ENCODE data around the gene TIE1. TPM values are rescaled to one million over a fixed set of nuclear protein-coding genes. Genes with fewer than 3 reads are reported as not detected.
A peak's percentile ranks its signal among the peaks of the same experiment; 100 is the strongest.

Gene TIE1
- total RNA-seq, 2 donors from 2014 or later = 0.61 TPM; not detected in 1

- H3K4me3 Mint-ChIP-seq = no peak overlapping the region
- H3K27ac Mint-ChIP-seq = no peak overlapping the region
- no peaks in the 10 kb centered on the region for H3K36me3 Mint-ChIP-seq (ENCODE audit: low read depth)
- peaks cover 5% of the 10 kb centered on the region for H3K4me1 Mint-ChIP-seq
- ATAC-seq (replicated peaks) = no peak
- H3K9me3 Mint-ChIP-seq = no peaks in the 10 kb centered on the region
- H3K27me3 Mint-ChIP-seq = no peaks in the 10 kb centered on the region
Observed at GRCh38 chr1:43344267-43344850, 43.6 kb downstream of the TIE1 start.

DNA sequence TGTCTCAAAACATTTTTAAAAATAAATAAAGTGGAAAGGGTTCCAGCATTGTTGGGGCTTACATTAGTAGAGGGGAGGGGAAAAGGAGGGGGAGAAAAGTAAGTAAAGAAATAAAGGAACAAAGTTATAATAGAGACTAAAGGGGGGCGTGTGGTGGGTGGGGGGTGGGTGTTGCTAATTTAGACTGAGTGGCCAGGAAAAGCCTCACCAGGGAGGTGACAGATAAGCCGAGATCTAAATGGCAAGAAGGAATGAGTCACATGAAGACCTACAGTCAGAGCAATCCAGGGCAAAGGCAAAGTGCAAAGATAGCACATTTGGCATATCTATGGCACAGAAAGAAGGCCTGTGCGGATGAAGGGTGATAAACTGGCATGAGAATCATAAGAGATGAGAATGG, 44.3 kb downstream of the TIE1 start:
- no peaks in the 10 kb centered on the region for H3K36me3 Mint-ChIP-seq (ENCODE audit: low read depth)
- peak overlapping the region; percentile 18 for H3K27ac Mint-ChIP-seq
- ATAC-seq (replicated peaks) = no peak
- no peaks in the 10 kb centered on the region for H3K27me3 Mint-ChIP-seq
- H3K4me1 Mint-ChIP-seq = peaks cover 11% of the 10 kb centered on the region
- H3K4me3 Mint-ChIP-seq = no peak overlapping the region
- no peaks in the 10 kb centered on the region for H3K9me3 Mint-ChIP-seq

- H3K4me1 Mint-ChIP-seq = peaks cover 11% of the 10 kb centered on the region
- H3K4me3 Mint-ChIP-seq = no peak overlapping the region
- ATAC-seq (replicated peaks) = no peak
- H3K27me3 Mint-ChIP-seq = no peaks in the 10 kb centered on the region
- no peaks in the 10 kb centered on the region for H3K9me3 Mint-ChIP-seq
- no peak overlapping the region for H3K27ac Mint-ChIP-seq
- no peaks in the 10 kb centered on the region for H3K36me3 Mint-ChIP-seq (ENCODE audit: low read depth)
Observed at GRCh38 chr1:43346636-43347035, 45.9 kb downstream of the TIE1 start.

DNA sequence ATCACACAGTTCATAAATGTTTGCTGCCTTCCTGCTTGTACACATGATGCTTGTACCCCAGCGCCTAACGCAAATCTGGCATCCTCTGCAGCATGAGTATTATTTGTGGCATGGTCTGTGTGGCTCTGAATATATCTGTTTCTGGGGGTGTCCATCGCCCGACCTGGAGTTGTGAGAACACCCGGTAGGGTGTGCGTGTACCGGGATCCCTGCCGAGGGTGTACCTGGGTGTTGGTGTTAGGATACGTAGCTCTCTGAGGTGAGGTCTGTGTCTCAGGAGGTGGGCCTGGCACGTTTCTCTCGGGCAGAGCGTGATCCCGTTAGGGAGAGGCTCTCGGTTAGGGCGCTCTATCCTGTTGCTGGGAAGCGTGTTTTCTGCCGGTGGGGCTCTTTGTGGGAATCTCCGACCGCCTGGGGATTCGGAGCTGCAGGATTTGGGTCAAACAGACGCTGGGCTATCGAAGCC, 47.6 kb downstream of the TIE1 start:
- H3K36me3 Mint-ChIP-seq (ENCODE audit: low read depth) = no peaks in the 10 kb centered on the region
- ATAC-seq (replicated peaks) = no peak
- peaks cover 11% of the 10 kb centered on the region for H3K4me1 Mint-ChIP-seq
- H3K27ac Mint-ChIP-seq = no peak overlapping the region
- no peaks in the 10 kb centered on the region for H3K9me3 Mint-ChIP-seq
- H3K27me3 Mint-ChIP-seq = no peaks in the 10 kb centered on the region
- peak overlapping the region; percentile 74 for H3K4me3 Mint-ChIP-seq

- peak overlapping the region; percentile 74 for H3K4me3 Mint-ChIP-seq
- peak; percentile 89 for ATAC-seq (replicated peaks)
- peak overlapping the region; percentile 85 for H3K27ac Mint-ChIP-seq
- H3K36me3 Mint-ChIP-seq (ENCODE audit: low read depth) = no peaks in the 10 kb centered on the region
- H3K27me3 Mint-ChIP-seq = no peaks in the 10 kb centered on the region
- H3K4me1 Mint-ChIP-seq = peaks cover 11% of the 10 kb centered on the region
- no peaks in the 10 kb centered on the region for H3K9me3 Mint-ChIP-seq
Observed at GRCh38 chr1:43348809-43349593, 48.2 kb downstream of the TIE1 start.

GRCh38 chr1:43349594-43350306, 49.0 kb downstream of the TIE1 start:
- H3K4me1 Mint-ChIP-seq = peaks cover 11% of the 10 kb centered on the region
- H3K27ac Mint-ChIP-seq = peak overlapping the region; percentile 85
- H3K4me3 Mint-ChIP-seq = peak overlapping the region; percentile 74
- no peak for ATAC-seq (replicated peaks)
- no peaks in the 10 kb centered on the region for H3K36me3 Mint-ChIP-seq (ENCODE audit: low read depth)
- no peaks in the 10 kb centered on the region for H3K27me3 Mint-ChIP-seq
- H3K9me3 Mint-ChIP-seq = no peaks in the 10 kb centered on the region

DNA sequence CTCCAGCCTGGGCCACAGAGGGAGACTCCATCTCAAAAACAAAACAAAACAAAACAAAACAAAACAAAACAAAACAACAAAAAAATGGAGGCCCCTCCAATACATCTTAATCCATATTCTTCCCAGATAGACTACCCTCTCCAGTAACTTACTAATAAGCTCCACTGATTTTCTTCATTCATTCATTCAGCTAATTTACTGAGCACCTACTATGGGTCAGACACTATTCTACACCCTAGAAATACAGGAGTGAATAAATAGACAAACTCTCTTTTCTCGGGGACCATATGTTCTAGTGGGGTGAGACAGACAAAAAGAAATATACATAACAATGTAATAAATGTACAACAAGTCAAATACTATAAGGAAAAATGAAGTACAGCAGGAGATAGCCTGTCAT, 50.2 kb downstream of the TIE1 start:
- Mint-ChIP-seq H3K4me1 (peaks cover 7% of the 10 kb centered on the region), H3K27me3 (no peaks in the 10 kb centered on the region), H3K9me3 (no peaks in the 10 kb centered on the region), H3K4me3 (no peak overlapping the region), H3K27ac (peak overlapping the region; percentile 39), H3K36me3 (ENCODE audit: low read depth) (no peaks in the 10 kb centered on the region)
- no peak for ATAC-seq (replicated peaks)

- Mint-ChIP-seq H3K4me3 (no peak overlapping the region), H3K9me3 (no peaks in the 10 kb centered on the region), H3K27ac (peak overlapping the region; percentile 39), H3K36me3 (ENCODE audit: low read depth) (no peaks in the 10 kb centered on the region), H3K4me1 (peaks cover 7% of the 10 kb centered on the region), H3K27me3 (no peaks in the 10 kb centered on the region)
- no peak for ATAC-seq (replicated peaks)
Observed at GRCh38 chr1:43351421-43352350, 50.9 kb downstream of the TIE1 start.

GRCh38 chr1:43352351-43352705, 51.5 kb downstream of the TIE1 start:
- Mint-ChIP-seq H3K4me1 (peaks cover 7% of the 10 kb centered on the region), H3K4me3 (no peak overlapping the region), H3K9me3 (no peaks in the 10 kb centered on the region), H3K27me3 (no peaks in the 10 kb centered on the region), H3K27ac (peak overlapping the region; percentile 7), H3K36me3 (ENCODE audit: low read depth) (no peaks in the 10 kb centered on the region)
- no peak for ATAC-seq (replicated peaks)

DNA sequence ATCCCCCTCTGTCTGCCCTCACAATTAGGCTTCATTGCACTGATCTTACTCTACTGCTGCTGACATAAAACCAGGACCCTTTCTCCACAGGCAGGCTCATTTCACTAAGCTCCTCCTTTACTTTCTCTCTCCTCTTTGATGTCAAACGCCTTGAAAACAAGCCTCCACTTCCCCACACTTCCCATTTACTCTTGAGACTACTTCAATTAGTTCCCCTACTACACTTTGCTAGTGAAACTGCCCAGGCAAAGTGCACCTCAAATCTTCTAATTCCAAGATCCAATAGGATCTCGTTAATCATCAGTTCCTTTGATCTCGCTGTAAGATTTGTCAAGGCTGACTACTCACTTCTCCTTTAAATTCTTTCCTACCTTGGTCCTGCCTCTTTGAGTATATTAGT, 52.1 kb downstream of the TIE1 start:
- ATAC-seq (replicated peaks) = no peak
- H3K4me3 Mint-ChIP-seq = no peak overlapping the region
- no peaks in the 10 kb centered on the region for H3K9me3 Mint-ChIP-seq
- H3K36me3 Mint-ChIP-seq (ENCODE audit: low read depth) = no peaks in the 10 kb centered on the region
- peak overlapping the region; percentile 7 for H3K27ac Mint-ChIP-seq
- no peaks in the 10 kb centered on the region for H3K27me3 Mint-ChIP-seq
- peaks cover 7% of the 10 kb centered on the region for H3K4me1 Mint-ChIP-seq

DNA sequence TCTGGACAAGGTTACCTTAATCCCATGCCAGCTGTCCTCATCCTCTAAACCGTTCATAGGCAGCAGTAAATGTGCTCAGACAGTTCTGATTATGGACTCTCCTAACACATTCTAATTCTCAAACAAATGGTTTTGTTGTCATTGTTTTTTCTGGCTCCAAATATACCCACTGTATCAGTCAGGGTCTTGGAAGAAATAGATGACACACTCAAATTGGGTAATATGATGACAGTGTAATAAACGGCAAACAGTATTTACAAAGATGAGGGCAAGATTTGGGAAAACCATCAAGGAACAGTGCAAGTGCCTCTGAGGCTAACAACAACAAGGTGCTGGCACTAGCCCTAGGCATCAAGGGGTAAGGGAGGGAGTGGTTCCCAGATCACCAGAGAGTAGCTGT, 53.7 kb downstream of the TIE1 start:
- H3K4me1 Mint-ChIP-seq = peaks cover 5% of the 10 kb centered on the region
- no peak for ATAC-seq (replicated peaks)

GRCh38 chr1:43354936-43355335, 54.2 kb downstream of the TIE1 start:
- H3K4me3 Mint-ChIP-seq = no peak overlapping the region
- H3K9me3 Mint-ChIP-seq = no peaks in the 10 kb centered on the region
- H3K27me3 Mint-ChIP-seq = no peaks in the 10 kb centered on the region
- no peak overlapping the region for H3K27ac Mint-ChIP-seq
- peaks cover 4% of the 10 kb centered on the region for H3K4me1 Mint-ChIP-seq
- no peak for ATAC-seq (replicated peaks)
- H3K36me3 Mint-ChIP-seq (ENCODE audit: low read depth) = peaks cover 7% of the 10 kb centered on the region

More for the DNA sequence above, 53.7 kb downstream of the TIE1 start:
- Mint-ChIP-seq H3K27me3 (no peaks in the 10 kb centered on the region), H3K36me3 (ENCODE audit: low read depth) (peaks cover 2% of the 10 kb centered on the region), H3K4me3 (no peak overlapping the region), H3K27ac (no peak overlapping the region), H3K9me3 (no peaks in the 10 kb centered on the region)

DNA sequence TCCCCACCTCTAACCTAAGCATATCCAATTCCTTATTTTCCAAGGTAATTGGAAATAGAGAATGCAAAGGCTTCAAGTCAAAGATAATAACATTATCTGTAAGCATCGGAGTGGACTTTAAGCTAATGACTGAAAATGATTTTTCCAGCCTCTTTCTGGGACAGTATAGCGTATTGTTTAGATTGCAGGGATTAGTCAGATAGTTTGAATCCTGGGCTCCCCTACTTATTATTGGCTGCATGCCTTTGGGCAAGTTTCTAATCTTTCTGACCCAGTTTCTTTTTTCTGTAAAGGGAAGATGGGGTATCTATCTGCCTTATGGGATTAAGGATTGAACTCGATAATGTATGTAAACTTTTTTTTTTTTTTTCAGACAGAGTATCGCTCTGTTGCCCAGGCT, 56.5 kb downstream of the TIE1 start:
- Mint-ChIP-seq H3K27me3 (no peaks in the 10 kb centered on the region), H3K4me3 (peak overlapping the region; percentile 89), H3K27ac (no peak overlapping the region), H3K36me3 (ENCODE audit: low read depth) (peaks cover 30% of the 10 kb centered on the region), H3K9me3 (no peaks in the 10 kb centered on the region), H3K4me1 (peaks cover 13% of the 10 kb centered on the region)
- ATAC-seq (replicated peaks) = no peak

GRCh38 chr1:43358121-43358745, 57.5 kb downstream of the TIE1 start:
- peak; percentile 37 for ATAC-seq (replicated peaks)
- peaks cover 40% of the 10 kb centered on the region for H3K36me3 Mint-ChIP-seq (ENCODE audit: low read depth)
- H3K4me1 Mint-ChIP-seq = peaks cover 13% of the 10 kb centered on the region
- peak overlapping the region; percentile 89 for H3K4me3 Mint-ChIP-seq
- H3K27me3 Mint-ChIP-seq = no peaks in the 10 kb centered on the region
- H3K27ac Mint-ChIP-seq = peak overlapping the region; percentile 86
- H3K9me3 Mint-ChIP-seq = no peaks in the 10 kb centered on the region

Measured in activated T-helper 17 cell treated with anti-CD3 and anti-CD28 coated beads, Interleukin-2, amount 50 U/mL, for 72 hours (primary cell).